Endothelial cell (in vitro differentiated cells): ENCODE results near the gene MESP2. TPM values are rescaled to one million over a fixed set of nuclear protein-coding genes. Genes with fewer than 3 reads are reported as not detected.
"Not testable (repeated sequence)": the region's sequence is repeated elsewhere in the genome, so short reads cannot be mapped to it uniquely, and the experiment has no call there.

Experiments used
- DNase-seq: peaks from one replicate; pipeline ENCODE4 v3.0.0; 2021; ENCODE audit warnings: low spot score
- H3K27ac Mint-ChIP-seq: one replicate; pipeline ENCODE4 v1.8.0; 2021; ENCODE audit warnings: mixed read lengths, inconsistent platforms; ENCODE audit not compliant: unreplicated experiment
- H3K27me3 Mint-ChIP-seq: one replicate; pipeline ENCODE4 v1.8.0; 2021; ENCODE audit warnings: mild to moderate bottlenecking, moderate library complexity, mixed read lengths, inconsistent platforms; ENCODE audit not compliant: unreplicated experiment
- H3K36me3 Mint-ChIP-seq: one replicate; pipeline ENCODE4 v1.8.0; 2021; ENCODE audit warnings: mild to moderate bottlenecking, low read depth, mixed read lengths, inconsistent platforms; ENCODE audit not compliant: unreplicated experiment
- H3K4me1 Mint-ChIP-seq: one replicate; pipeline ENCODE4 v1.8.0; 2021; ENCODE audit warnings: mild to moderate bottlenecking, mixed read lengths, inconsistent platforms; ENCODE audit not compliant: unreplicated experiment
- H3K4me3 Mint-ChIP-seq: one replicate; pipeline ENCODE4 v1.8.0; 2021; ENCODE audit warnings: mild to moderate bottlenecking, mixed read lengths, inconsistent platforms; ENCODE audit not compliant: unreplicated experiment
- H3K9me3 Mint-ChIP-seq: one replicate; pipeline ENCODE4 v1.8.0; 2021; ENCODE audit warnings: mixed read lengths, inconsistent platforms; ENCODE audit not compliant: unreplicated experiment
- CTCF ChIP-seq: fragments of 200-600 bp; sonication (generic); IDR thresholded peaks from one replicate; pipeline ENCODE4 v1.5.0; 2021; ENCODE audit warnings: antibody characterized with exemption; ENCODE audit not compliant: unreplicated experiment
- total RNA-seq: library from RNA; stranded (reverse); fragmentation: NEBNext Ultra II Directional; extraction: Animal tissue kit (Norgen Biotek cat#: 25700); gene quantifications from one replicate; pipeline ENCODE4 v1.2.1, GENCODE V29; 2021; ENCODE audit not compliant: unreplicated experiment

MESP2 gene
- total RNA-seq, 1 donor from 2014 or later: 0.33 TPM

- TF ChIP-seq CTCF: no peak
- H3K4me3 Mint-ChIP-seq: no peak overlapping the region
- H3K36me3 Mint-ChIP-seq: peaks cover 3% of the 10 kb centered on the region
- no peaks in the 10 kb centered on the region for H3K4me1 Mint-ChIP-seq
- H3K27me3 Mint-ChIP-seq: peaks cover 4% of the 10 kb centered on the region
- DNase-seq: no peak
- no peaks in the 10 kb centered on the region for H3K9me3 Mint-ChIP-seq
- no peak overlapping the region for H3K27ac Mint-ChIP-seq
Measured at GRCh38 chr15:89778861-89779260, 2.7 kb downstream of the MESP2 start.

- Mint-ChIP-seq H3K27me3 (peaks cover 4% of the 10 kb centered on the region), H3K27ac (no peak overlapping the region), H3K9me3 (no peaks in the 10 kb centered on the region), H3K36me3 (peaks cover 8% of the 10 kb centered on the region), H3K4me1 (no peaks in the 10 kb centered on the region), H3K4me3 (no peak overlapping the region)
- no peak for TF ChIP-seq CTCF
- DNase-seq: no peak
Measured at GRCh38 chr15:89780601-89781000, 4.5 kb downstream of the MESP2 start.

GRCh38 chr15:89781055-89781454 is 4.9 kb downstream of the MESP2 start:
- Mint-ChIP-seq H3K4me1 (no peaks in the 10 kb centered on the region), H3K9me3 (no peaks in the 10 kb centered on the region), H3K27me3 (peaks cover 4% of the 10 kb centered on the region), H3K36me3 (peaks cover 12% of the 10 kb centered on the region), H3K27ac (no peak overlapping the region), H3K4me3 (no peak overlapping the region)
- TF ChIP-seq CTCF: no peak
- no peak for DNase-seq

- no peak for TF ChIP-seq CTCF
- H3K27me3 Mint-ChIP-seq: peaks cover 4% of the 10 kb centered on the region
- DNase-seq: no peak
- H3K27ac Mint-ChIP-seq: no peak overlapping the region
- peaks cover 13% of the 10 kb centered on the region for H3K36me3 Mint-ChIP-seq
- no peaks in the 10 kb centered on the region for H3K4me1 Mint-ChIP-seq
- H3K4me3 Mint-ChIP-seq: no peak overlapping the region
- no peaks in the 10 kb centered on the region for H3K9me3 Mint-ChIP-seq
Measured at GRCh38 chr15:89781891-89782618, 5.9 kb downstream of the MESP2 start.

- not testable (repeated sequence) for H3K27ac Mint-ChIP-seq
- peaks cover 16% of the 10 kb centered on the region for H3K36me3 Mint-ChIP-seq
Measured at GRCh38 chr15:89782619-89782950, 6.5 kb downstream of the MESP2 start.

More at GRCh38 chr15:89782619-89782950, 6.5 kb downstream of the MESP2 start:
- H3K9me3 Mint-ChIP-seq, H3K4me1 Mint-ChIP-seq, H3K27me3 Mint-ChIP-seq, H3K4me3 Mint-ChIP-seq, DNase-seq: not testable (repeated sequence)
